GM18498 (cell line): ENCODE measurements around the gene USP21.

Experiments used
- ATAC-seq: cut with Tn5 transposase; IDR thresholded peaks from one replicate; pipeline ENCODE4 v1.9.1; 2021; ENCODE audit warnings: mild to moderate bottlenecking, moderate library complexity; ENCODE audit not compliant: unreplicated experiment

USP21 gene

GRCh38 chr1:161133220-161133740, 26.0 kb upstream of the USP21 start:
- no peak for ATAC-seq

GRCh38 chr1:161137881-161138280, 21.4 kb upstream of the USP21 start:
- no peak for ATAC-seq

DNA sequence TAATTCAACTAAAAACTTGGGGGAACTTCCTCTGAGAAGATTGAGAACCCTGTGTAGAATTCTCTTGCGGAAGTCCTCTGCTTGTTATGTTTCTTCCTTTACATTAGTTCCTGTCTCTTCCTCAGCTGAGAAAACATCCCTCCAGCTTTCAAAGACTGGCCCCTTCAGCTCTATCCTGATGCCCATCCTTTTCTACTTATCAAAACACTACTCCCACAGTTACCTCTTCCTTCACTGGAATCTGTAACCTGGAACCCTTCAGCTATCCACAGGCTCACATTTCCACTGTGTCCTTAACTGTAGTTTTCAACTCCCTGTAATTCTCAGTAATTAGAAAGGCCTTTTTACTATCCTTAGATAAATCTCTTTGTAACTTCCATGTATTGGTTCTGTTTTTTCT, 20.9 kb upstream of the USP21 start:
- ATAC-seq: no peak

- no peak for ATAC-seq
Observed at GRCh38 chr1:161139766-161140165, 19.5 kb upstream of the USP21 start.

- ATAC-seq: no peak
Observed at GRCh38 chr1:161140755-161141400, 18.4 kb upstream of the USP21 start.

DNA sequence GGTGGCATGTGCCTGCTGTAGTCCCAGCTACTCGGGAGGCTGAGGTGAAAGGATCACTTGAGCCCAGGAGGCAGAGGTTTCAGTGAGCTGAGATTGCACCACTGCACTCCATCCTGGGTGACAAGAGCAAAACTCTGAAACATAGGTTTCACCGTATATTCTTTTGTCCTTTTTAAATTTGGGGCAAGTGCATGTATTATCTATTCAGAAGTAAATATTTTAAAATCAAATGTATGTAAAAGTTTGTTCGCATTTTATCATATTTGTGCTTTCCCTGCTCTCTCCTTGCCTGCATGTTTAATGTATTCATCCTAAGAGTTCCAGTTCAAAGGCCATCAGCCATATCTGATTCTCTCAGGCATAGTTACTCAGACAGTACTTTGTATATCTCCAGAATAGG, 13.5 kb upstream of the USP21 start:
- ATAC-seq: no peak

DNA sequence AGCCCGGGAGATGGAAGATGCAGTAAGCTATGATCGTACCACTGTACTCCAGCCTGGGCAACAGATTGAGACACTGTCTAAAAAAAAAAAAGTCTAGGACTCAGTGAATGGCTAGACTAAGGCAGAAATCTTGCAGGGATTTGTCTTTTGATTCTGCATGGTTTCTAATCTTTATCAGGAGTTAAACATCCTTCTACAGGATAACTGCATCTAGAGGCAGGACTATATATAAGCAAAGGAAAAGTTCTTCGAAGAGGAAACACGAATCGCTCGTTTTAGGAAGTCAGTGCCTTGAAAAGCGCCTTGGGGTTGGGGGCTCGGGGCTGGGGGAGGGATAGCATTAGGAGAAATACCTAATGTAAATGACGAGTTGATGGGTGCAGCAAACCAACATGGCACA, 6.1 kb upstream of the USP21 start:
- no peak for ATAC-seq

DNA sequence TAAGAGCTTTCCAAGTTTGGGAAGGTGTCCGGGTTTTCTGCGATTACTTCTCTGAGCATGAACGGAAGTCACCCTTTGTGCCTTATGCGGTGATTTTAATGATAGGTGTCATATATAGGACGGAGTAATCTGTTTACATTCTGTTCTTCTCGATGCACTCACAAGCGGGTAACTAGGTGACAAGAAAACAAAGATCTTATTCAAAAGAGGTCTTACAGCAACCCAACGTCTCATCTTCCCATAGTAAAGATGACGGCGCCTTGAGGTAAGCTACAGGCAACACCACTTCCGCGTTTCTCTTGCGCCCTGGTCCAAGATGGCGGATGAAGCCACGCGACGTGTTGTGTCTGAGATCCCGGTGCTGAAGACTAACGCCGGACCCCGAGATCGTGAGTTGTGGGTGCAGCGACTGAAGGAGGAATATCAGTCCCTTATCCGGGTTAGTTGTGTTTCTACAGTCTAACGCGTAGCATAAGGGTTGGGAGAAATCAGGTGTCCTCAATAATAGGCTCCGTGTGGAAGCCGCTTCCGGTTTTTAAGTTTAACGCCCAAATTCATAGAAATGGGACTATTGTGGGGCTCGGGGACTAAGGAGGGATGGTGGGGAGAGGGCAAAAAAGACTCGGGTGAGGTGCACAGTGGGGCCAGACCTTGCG, 5.5 kb upstream of the USP21 start, which contains the start of gene UFC1:
TSS of gene UFC1 (plus strand) at position 297 of the 656 bp plus-strand sequence. CDS start at position 317, 20 bp downstream.
- peak; percentile 95 for ATAC-seq

DNA sequence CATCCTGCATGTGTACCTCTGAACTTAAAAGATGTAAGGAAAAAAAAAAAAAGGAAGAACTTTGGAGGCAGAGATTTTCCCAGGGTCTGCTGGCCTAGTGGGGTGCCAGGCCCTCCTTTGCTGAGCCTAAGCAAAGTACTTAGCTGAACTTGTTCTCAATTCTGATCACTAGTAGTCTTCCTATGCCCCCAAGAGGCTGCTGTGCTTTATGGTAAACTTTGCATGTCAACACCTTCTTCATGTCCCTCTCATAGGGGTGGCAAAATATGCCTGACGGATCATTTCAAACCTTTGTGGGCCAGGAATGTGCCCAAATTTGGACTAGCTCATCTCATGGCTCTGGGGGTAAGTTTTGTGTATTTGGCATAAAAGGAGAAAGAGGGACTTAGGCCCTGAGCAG, 1.4 kb upstream of the USP21 start:
- no peak for ATAC-seq

DNA sequence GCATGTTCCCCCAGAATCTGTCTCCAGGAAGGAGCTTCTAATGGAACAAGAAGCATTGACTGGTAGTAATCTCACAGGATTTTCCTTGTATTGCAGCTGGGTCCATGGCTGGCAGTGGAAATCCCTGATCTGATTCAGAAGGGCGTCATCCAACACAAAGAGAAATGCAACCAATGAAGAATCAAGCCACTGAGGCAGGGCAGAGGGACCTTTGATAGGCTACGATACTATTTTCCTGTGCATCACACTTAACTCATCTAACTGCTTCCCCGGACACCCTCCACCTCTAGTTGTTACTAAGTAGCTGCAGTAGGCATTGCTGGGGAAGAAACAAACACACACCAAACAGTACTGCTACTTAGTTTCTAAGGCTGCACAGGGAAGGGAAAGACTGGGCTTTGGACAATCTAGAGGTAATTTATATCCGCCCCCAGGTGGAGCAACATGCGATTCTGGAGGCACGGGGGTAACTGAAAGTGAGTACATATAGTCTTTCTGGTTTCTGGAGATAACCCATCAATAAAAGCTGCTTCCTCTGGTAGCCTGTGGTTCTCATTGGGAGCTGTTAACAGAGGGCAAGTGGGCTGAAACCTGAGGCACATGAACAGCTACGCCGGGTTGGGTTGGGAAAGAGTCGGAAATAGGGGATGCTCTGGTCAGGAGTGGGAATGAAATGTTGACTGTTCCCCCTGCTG, 837 bp upstream of the USP21 start:
- ATAC-seq: no peak

- no peak for ATAC-seq
Observed at GRCh38 chr1:161159913-161160243, 578 bp downstream of the USP21 start.

- ATAC-seq: no peak
Observed at GRCh38 chr1:161160671-161161145, 1.4 kb downstream of the USP21 start.

DNA sequence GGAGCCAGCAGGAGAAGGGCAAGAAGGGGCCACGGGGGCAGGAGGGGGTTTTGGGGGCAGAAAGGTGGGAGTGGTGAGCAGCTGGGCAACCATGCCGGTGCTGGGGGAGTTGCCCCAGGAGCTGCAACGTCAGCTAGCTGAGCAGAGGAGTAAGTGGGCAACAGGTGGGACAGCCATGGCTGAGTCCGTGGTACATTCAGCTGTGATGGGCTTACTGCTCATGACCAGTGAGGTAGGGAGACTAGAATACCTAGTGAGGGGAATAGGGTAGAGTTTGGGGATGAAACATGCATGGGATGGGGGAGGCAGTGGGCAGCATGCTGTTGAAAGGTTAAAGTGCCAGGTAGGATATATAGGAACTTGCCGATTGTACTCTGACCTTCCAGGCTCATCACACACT, 2.4 kb downstream of the USP21 start:
- no peak for ATAC-seq

DNA sequence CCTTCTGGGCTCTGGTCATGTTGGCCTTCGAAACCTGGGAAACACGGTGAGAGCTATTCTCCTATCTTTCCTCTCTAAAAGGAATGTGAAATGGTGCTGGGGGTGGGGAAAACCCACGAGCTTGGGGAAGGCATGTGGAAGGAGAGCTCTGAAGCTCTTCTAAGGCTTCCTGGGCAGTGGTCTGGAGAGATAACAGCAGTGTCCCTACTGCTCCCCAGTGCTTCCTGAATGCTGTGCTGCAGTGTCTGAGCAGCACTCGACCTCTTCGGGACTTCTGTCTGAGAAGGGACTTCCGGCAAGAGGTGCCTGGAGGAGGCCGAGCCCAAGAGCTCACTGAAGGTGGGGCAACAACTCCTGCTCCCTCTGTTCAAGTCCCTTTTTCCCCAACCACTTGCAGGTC, 2.8 kb downstream of the USP21 start:
- no peak for ATAC-seq

DNA sequence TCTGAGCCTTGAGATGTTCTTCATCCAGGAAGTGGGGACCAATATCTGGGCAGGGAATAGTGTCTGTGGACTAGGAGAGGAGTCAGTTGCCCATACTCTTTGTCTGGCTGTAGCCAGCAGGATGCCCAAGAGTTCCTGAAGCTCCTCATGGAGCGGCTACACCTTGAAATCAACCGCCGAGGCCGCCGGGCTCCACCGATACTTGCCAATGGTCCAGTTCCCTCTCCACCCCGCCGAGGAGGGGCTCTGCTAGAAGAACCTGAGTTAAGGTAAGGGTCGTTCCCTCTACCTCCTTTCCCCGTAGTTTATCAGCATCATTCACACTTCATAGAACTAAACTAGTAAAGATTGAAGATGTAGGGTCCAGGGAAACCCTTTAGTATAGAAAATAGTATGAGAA, 3.5 kb downstream of the USP21 start:
- no peak for ATAC-seq

- no peak for ATAC-seq
Observed at GRCh38 chr1:161163793-161164192, 4.5 kb downstream of the USP21 start.

DNA sequence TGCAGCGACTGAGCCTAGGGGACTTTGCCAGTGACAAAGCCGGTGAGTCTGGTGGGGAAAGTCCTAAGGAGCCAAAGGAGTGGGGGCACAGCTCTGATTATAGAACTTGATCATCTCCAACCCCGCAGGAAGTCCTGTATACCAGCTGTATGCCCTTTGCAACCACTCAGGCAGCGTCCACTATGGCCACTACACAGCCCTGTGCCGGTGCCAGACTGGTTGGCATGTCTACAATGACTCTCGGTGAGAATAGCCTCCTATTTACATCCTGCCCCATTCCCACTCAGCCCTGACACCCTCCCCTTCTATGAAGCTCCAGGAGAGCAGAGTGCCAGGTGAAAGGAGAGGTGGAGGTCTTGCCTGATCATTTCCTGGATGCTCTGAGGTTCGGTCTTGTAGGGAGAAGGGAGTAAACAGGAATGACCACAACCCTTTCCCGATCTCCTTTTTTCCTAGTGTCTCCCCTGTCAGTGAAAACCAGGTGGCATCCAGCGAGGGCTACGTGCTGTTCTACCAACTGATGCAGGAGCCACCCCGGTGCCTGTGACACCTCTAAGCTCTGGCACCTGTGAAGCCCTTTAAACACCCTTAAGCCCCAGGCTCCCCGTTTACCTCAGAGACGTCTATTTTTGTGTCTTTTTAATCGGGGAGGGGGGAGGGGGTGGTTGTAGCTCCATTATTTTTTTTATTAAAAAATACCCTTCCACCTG, 5.8 kb downstream of the USP21 start:
- ATAC-seq: no peak

GRCh38 chr1:161165742-161166668, 6.7 kb downstream of the USP21 start, which contains the start of gene PPOX:
Gene PPOX (plus strand): TSS chr1:161166426. CDS start chr1:161166848, 422 bp downstream.
- peak; percentile 92 for ATAC-seq

- no peak for ATAC-seq
Observed at GRCh38 chr1:161166669-161167548, 7.6 kb downstream of the USP21 start.
